Endothelial cell of umbilical vein (primary cell): ENCODE results near the gene MNT. TPM values are rescaled to one million over a fixed set of nuclear protein-coding genes. Genes with fewer than 3 reads are reported as not detected.
A peak's percentile ranks its signal among the peaks of the same experiment; 100 is the strongest.

Source experiments
- BruUV-seq: library from RNA; stranded (reverse); fragments of 400-500 nt; replicated peaks from 2 replicates; lab custom pipeline; 2021; lab: Mats Ljungman, UMichigan
- CTCF ChIA-PET: fragments of 300-600, 350-600 bp; sonication (Branson Sonifier 250); formaldehyde crosslinking; loops from one replicate; lab custom pipeline; 2021; ENCODE audit warnings: antibody characterized with exemption, inconsistent platforms; lab: Charles Lee
- POLR2A ChIA-PET: fragments of 300-600, 350-600 bp; sonication (Branson Sonifier 250); formaldehyde crosslinking; loops from one replicate; lab custom pipeline; 2021; ENCODE audit warnings: antibody characterized with exemption, inconsistent platforms; lab: Charles Lee
- DNase-seq: peaks from one replicate; pipeline ENCODE4 v3.0.0-alpha.2; 2011; ENCODE audit warnings: low read depth, low spot score
- FAIRE-seq: peaks from 2 replicates; lab custom pipeline; 2011; peaks lifted over from hg19 to GRCh38; lab: Jason Lieb, UNC
- H2AFZ ChIP-seq: 2 replicates; pipeline ENCODE4 v1.6.0; 2012; ENCODE audit warnings: low read depth, low read length, control low read depth, inconsistent platforms
- H3K27ac ChIP-seq: 2 replicates; pipeline ENCODE4 v1.5.1; 2011; ENCODE audit warnings: low read depth, mild to moderate bottlenecking, control low read depth, low read length, moderate library complexity; ENCODE audit not compliant: insufficient read depth
- H3K27me3 ChIP-seq, 2 experiments: 2 replicates each; pipeline versions ENCODE4 v1.6.0 to v1.6.1; 2011; ENCODE audit warnings: low read length in 2 of 2, mixed read lengths in 1 of 2; ENCODE audit not compliant: control insufficient read depth in 2 of 2, insufficient read depth in 2 of 2
- H3K36me3 ChIP-seq, 2 experiments: 2 replicates in 1 of 2; 3 replicates in 1 of 2; pipeline ENCODE4 v1.5.1; 2011; ENCODE audit warnings: low read length in 2 of 2, mild to moderate bottlenecking in 1 of 2, moderate library complexity in 1 of 2; ENCODE audit not compliant: control insufficient read depth in 2 of 2, insufficient read depth in 2 of 2; ENCODE audit errors: extremely low read depth in 1 of 2
- H3K4me1 ChIP-seq: 3 replicates; pipeline ENCODE4 v1.5.1; 2011; ENCODE audit warnings: mild to moderate bottlenecking, low read length; ENCODE audit not compliant: control insufficient read depth, insufficient read depth; ENCODE audit errors: extremely low read depth
- H3K4me2 ChIP-seq: 2 replicates; pipeline ENCODE4 v1.6.1; 2011; ENCODE audit warnings: low read length, control low read depth, mixed read lengths; ENCODE audit not compliant: insufficient read depth
- H3K4me3 ChIP-seq, 3 experiments: fragments of 200-600 bp in 1 of 3; sonication (generic), shearing (Covaris generic) in 1 of 3; replicated peaks in 1 of 3; 2 replicates each; pipeline ENCODE4 v1.5.1; 2011 to 2016; ENCODE audit warnings: control low read depth in 3 of 3, low read length in 3 of 3, mild to moderate bottlenecking in 2 of 3, inconsistent platforms in 1 of 3, low read depth in 1 of 3, moderate library complexity in 1 of 3; ENCODE audit not compliant: insufficient read depth in 1 of 3
- H3K79me2 ChIP-seq: 2 replicates; pipeline ENCODE4 v1.6.0; 2012; ENCODE audit warnings: low read length, inconsistent platforms; ENCODE audit not compliant: control insufficient read depth, insufficient read depth
- H3K9ac ChIP-seq: replicated peaks from 2 replicates; pipeline ENCODE3; 2011; ENCODE audit warnings: low read length, control low read depth; ENCODE audit not compliant: insufficient read depth; ENCODE audit errors: extremely low read depth
- H3K9me1 ChIP-seq: replicated peaks from 3 replicates; pipeline ENCODE4 v1.6.0; 2011; ENCODE audit warnings: mild to moderate bottlenecking, low read length; ENCODE audit not compliant: control insufficient read depth, insufficient read depth; ENCODE audit errors: extremely low read depth
- H3K9me3 ChIP-seq: replicated peaks from 2 replicates; pipeline ENCODE4 v1.5.1; 2012; ENCODE audit warnings: low read length, inconsistent platforms; ENCODE audit not compliant: control insufficient read depth, insufficient read depth
- H4K20me1 ChIP-seq: replicated peaks from 2 replicates; pipeline ENCODE3; 2011; ENCODE audit warnings: mild to moderate bottlenecking, low read length; ENCODE audit not compliant: control insufficient read depth, insufficient read depth; ENCODE audit errors: extremely low read depth
- EZH2 ChIP-seq: IDR thresholded peaks from 2 replicates; pipeline ENCODE4 v1.6.1; 2012; ENCODE audit warnings: borderline replicate concordance, low read depth, mild to moderate bottlenecking, moderate library complexity, low read length, inconsistent platforms; ENCODE audit not compliant: severe bottlenecking
- FOS ChIP-seq: IDR thresholded peaks from 2 replicates; pipeline ENCODE4 v1.6.1; 2011; ENCODE audit warnings: mild to moderate bottlenecking, low read length, moderate library complexity, borderline replicate concordance; ENCODE audit not compliant: insufficient read depth
- GATA2 ChIP-seq: IDR thresholded peaks from 2 replicates; pipeline ENCODE4 v1.7.0; 2011; ENCODE audit warnings: low read depth, mild to moderate bottlenecking, moderate library complexity, mixed read lengths, low read length; ENCODE audit not compliant: insufficient read length, insufficient read depth
- JUN ChIP-seq: IDR thresholded peaks from 2 replicates; pipeline ENCODE4 v1.6.1; 2011; ENCODE audit warnings: borderline replicate concordance, low read depth; ENCODE audit not compliant: insufficient read length, insufficient read depth
- MYC ChIP-seq: IDR thresholded peaks from one replicate; pipeline ENCODE4 v1.6.1; 2011; ENCODE audit warnings: mild to moderate bottlenecking, low read depth, low read length
- POLR2A ChIP-seq: IDR thresholded peaks from 2 replicates; pipeline ENCODE4 v1.6.1; 2012; ENCODE audit warnings: low read depth, mild to moderate bottlenecking, control low read depth, low read length
- POLR2AphosphoS5 ChIP-seq: IDR thresholded peaks from 2 replicates; pipeline ENCODE4 v1.6.1; 2012; ENCODE audit warnings: low read depth, mild to moderate bottlenecking, control low read depth, low read length, moderate library complexity; ENCODE audit not compliant: insufficient read depth
- dilution Hi-C: fragments of 300-500 bp; cut with MboI; formaldehyde crosslinking; loops from one replicate; pipeline ENCODE4 v1.15.0; 2019; ENCODE audit warnings: low sequenced_read_pairs; ENCODE audit not compliant: extremely low pct_ligation_motif_present
- intact Hi-C: fragments of 100-400 bp; cut with micrococcal nuclease; formaldehyde crosslinking; loops from one replicate; pipeline ENCODE4 v1.10.0; 2022
- polyA plus RNA-seq, 4 experiments: library from polyadenylated mRNA; depleted of rRNA in 3 of 4; stranded (reverse) in 3 of 4; unstranded in 1 of 4; fragments of >200 nt; gene quantifications; 2 replicates each; pipeline versions ENCODE4 v1.2.1 to v1.2.3, GENCODE V29; 2011 to 2012; ENCODE audit warnings: missing spikeins in 1 of 4
- total RNA-seq: library from RNA; stranded (reverse); gene quantifications from 2 replicates; pipeline ENCODE4 v1.2.3, GENCODE V29; 2021
- TF ChIP-seq, protein P1 (sequence below), 2 donors: IDR thresholded peaks; 1 replicate in 1 of 2; 2 replicates in 1 of 2; pipeline ENCODE4 v1.5.1; 2011; ENCODE audit warnings: low read length in 2 of 2, mild to moderate bottlenecking in 2 of 2, moderate library complexity in 2 of 2, control low read depth in 1 of 2, inconsistent platforms in 1 of 2, low read depth in 1 of 2; ENCODE audit not compliant: insufficient read depth in 1 of 2; ENCODE audit errors: extremely low read depth in 1 of 2
- TF ChIP-seq, protein P2 (sequence below): IDR thresholded peaks from 2 replicates; pipeline ENCODE4 v1.6.1; 2011; ENCODE audit not compliant: insufficient read depth, insufficient read length

Gene MNT
- total and polyA plus RNA-seq, 2 donors (not counting 3 experiments of a cell fraction or from before 2014, with no cell fraction given): 4.1 to 21.6 TPM

DNA sequence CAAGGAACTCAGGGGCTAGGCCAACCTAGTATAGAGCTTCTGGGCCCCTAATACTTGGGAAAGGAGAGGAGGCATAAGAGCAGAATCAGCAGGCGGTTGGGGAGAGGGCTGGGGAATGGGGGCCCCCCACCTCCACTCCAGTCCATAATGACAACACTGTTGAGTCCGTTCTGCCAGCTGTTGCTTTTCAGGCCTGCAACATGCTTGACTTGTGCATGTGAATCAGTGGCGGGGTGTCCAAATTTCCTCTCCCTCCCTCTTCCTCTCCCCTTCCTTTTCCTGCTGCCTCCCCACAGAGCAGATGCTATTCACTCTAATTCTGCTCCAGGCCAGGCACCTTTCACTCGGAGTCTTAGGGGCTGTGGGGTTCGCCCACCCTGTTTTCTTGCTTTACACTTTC, 31.8 kb downstream of the MNT start:
- TF ChIP-seq, protein P1, sequence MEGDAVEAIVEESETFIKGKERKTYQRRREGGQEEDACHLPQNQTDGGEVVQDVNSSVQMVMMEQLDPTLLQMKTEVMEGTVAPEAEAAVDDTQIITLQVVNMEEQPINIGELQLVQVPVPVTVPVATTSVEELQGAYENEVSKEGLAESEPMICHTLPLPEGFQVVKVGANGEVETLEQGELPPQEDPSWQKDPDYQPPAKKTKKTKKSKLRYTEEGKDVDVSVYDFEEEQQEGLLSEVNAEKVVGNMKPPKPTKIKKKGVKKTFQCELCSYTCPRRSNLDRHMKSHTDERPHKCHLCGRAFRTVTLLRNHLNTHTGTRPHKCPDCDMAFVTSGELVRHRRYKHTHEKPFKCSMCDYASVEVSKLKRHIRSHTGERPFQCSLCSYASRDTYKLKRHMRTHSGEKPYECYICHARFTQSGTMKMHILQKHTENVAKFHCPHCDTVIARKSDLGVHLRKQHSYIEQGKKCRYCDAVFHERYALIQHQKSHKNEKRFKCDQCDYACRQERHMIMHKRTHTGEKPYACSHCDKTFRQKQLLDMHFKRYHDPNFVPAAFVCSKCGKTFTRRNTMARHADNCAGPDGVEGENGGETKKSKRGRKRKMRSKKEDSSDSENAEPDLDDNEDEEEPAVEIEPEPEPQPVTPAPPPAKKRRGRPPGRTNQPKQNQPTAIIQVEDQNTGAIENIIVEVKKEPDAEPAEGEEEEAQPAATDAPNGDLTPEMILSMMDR (IDR thresholded peaks at IDR 0.05; ENCODE audit: extremely low read depth in 1 of 2, insufficient read depth in 1 of 2, low read depth in 1 of 2, low read length in 2 of 2): no peak
- TF ChIP-seq POLR2AphosphoS5 (no peak), MYC (no peak), JUN (no peak), EZH2 (no peak), FOS (no peak), POLR2A (no peak), GATA2 (no peak)
- TF ChIP-seq, protein P2, sequence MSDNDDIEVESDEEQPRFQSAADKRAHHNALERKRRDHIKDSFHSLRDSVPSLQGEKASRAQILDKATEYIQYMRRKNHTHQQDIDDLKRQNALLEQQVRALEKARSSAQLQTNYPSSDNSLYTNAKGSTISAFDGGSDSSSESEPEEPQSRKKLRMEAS: no peak
- no peaks in the 10 kb centered on the region for H3K27me3 ChIP-seq
- H3K4me1 ChIP-seq: peaks cover 6% of the 10 kb centered on the region
- no peak overlapping the region for H3K4me3 ChIP-seq
- H3K4me2 ChIP-seq: no peak overlapping the region
- dilution Hi-C loops (no loop called here), intact Hi-C loops (loop anchor here (1.0 kb wide), 1 partner anchor 47 kb away; no protein-coding TSS in a partner anchor)
- peaks cover 0 to 27% of the 10 kb centered on the region in 2 experiments for H3K36me3 ChIP-seq
- FAIRE-seq: peak; percentile 70
- no peaks in the 10 kb centered on the region for H3K79me2 ChIP-seq
- no peak overlapping the region for H2AFZ ChIP-seq
- H3K27ac ChIP-seq: no peak overlapping the region
- no peak for DNase-seq
- no peaks in the 10 kb centered on the region for H3K9me3 ChIP-seq
- H3K9ac ChIP-seq: no peak overlapping the region
- no TSS peak for BruUV-seq
- no peaks in the 10 kb centered on the region for H4K20me1 ChIP-seq
- H3K9me1 ChIP-seq: no peaks in the 10 kb centered on the region
- ChIA-PET POLR2A (no interaction called here), CTCF (interaction anchor here (1.5 to 6.4 kb wide), 4 partner anchors 10 to 47 kb away, joined by 6 to 47 read pairs (median 20); no protein-coding TSS in a partner anchor)
